Activated naive CD4-positive, alpha-beta T cell (primary cell): ENCODE measurements around the gene COL13A1.

Experiments
- DNase-seq, 4 experiments: peaks; one replicate each; lab custom pipeline; 2025; lab: John Stamatoyannopoulos, UW

The COL13A1 gene

GRCh38 chr10:69965086-69965485 is 163.4 kb downstream of the COL13A1 start:
- no peak for DNase-seq

- no peak for DNase-seq
Observed at GRCh38 chr10:69965919-69966662, 164.4 kb downstream of the COL13A1 start.

GRCh38 chr10:69968830-69969229 is 167.1 kb downstream of the COL13A1 start:
- DNase-seq = no peak

GRCh38 chr10:69969977-69970376 is 168.3 kb downstream of the COL13A1 start:
- DNase-seq = no peak

GRCh38 chr10:69972981-69973397 is 171.3 kb downstream of the COL13A1 start:
- no peak for DNase-seq

- DNase-seq = no peak
Observed at GRCh38 chr10:69973678-69974077, 172.0 kb downstream of the COL13A1 start.

- DNase-seq = no peak
Observed at GRCh38 chr10:69974551-69975155, 172.9 kb downstream of the COL13A1 start.

- DNase-seq = no peak
Observed at GRCh38 chr10:69976795-69977546, 175.3 kb downstream of the COL13A1 start.

- DNase-seq = no peak
Observed at GRCh38 chr10:69979174-69979573, 177.5 kb downstream of the COL13A1 start.

GRCh38 chr10:69980672-69981071 is 179.0 kb downstream of the COL13A1 start:
- DNase-seq = no peak

- DNase-seq = no peak
Observed at GRCh38 chr10:69988094-69988493, 186.4 kb downstream of the COL13A1 start.

- no peak for DNase-seq
Observed at GRCh38 chr10:69991151-69991550, 189.4 kb downstream of the COL13A1 start.

- DNase-seq = no peak
Observed at GRCh38 chr10:69994262-69994661, 192.6 kb downstream of the COL13A1 start.

- no peak for DNase-seq
Observed at GRCh38 chr10:69996611-69997010, 194.9 kb downstream of the COL13A1 start.

GRCh38 chr10:70000262-70000661 is 198.6 kb downstream of the COL13A1 start:
- no peak for DNase-seq

GRCh38 chr10:70007116-70007820 is 205.6 kb downstream of the COL13A1 start:
- no peak for DNase-seq
